SU-DHL-6 (cell line): ENCODE measurements around the gene ACOX3.

Experiments
- H2AFZ ChIP-seq: fragments of 200-600 bp; sonication (generic); 2 replicates; pipeline ENCODE4 v1.6.1; 2014; ENCODE audit warnings: low read depth, mild to moderate bottlenecking, moderate library complexity, mixed read lengths, antibody characterized with exemption, low read length; ENCODE audit not compliant: severe bottlenecking
- H3F3A ChIP-seq: fragments of 200-600 bp; shearing (Covaris generic); 2 replicates; pipeline ENCODE4 v1.6.0; 2016; ENCODE audit warnings: antibody characterized with exemption, mild to moderate bottlenecking; ENCODE audit not compliant: insufficient read depth
- H3K27ac ChIP-seq: fragments of 200-600 bp; sonication (generic); 2 replicates; pipeline ENCODE4 v1.5.1; 2016; ENCODE audit warnings: low read depth, mild to moderate bottlenecking, low read length, moderate library complexity, mixed read lengths
- H3K27me3 ChIP-seq: fragments of 200-600 bp; sonication (generic), shearing (Covaris generic); 2 replicates; pipeline ENCODE4 v1.6.0; 2014; ENCODE audit warnings: mild to moderate bottlenecking, low read length
- H3K36me3 ChIP-seq: fragments of 200-600 bp; sonication (generic); 2 replicates; pipeline ENCODE4 v1.6.1; 2014; ENCODE audit warnings: mild to moderate bottlenecking, low read length, mixed read lengths
- H3K4me2 ChIP-seq: fragments of 300-600, 200-600 bp; shearing (Covaris generic), sonication (generic); 2 replicates; pipeline ENCODE4 v1.6.0; 2014; ENCODE audit warnings: low read length, low read depth, mild to moderate bottlenecking; ENCODE audit not compliant: poor library complexity, severe bottlenecking
- H3K4me3 ChIP-seq: fragments of 200-600 bp; sonication (generic); 2 replicates; pipeline ENCODE4 v1.5.1; 2014; ENCODE audit warnings: antibody characterized with exemption, low read length, mild to moderate bottlenecking, mixed read lengths; ENCODE audit not compliant: insufficient read depth, poor library complexity, severe bottlenecking
- H3K79me2 ChIP-seq: fragments of 200-600 bp; sonication (generic); 2 replicates; pipeline ENCODE4 v1.6.1; 2014; ENCODE audit warnings: mild to moderate bottlenecking, low read length, moderate library complexity; ENCODE audit not compliant: insufficient read depth
- H3K9ac ChIP-seq: fragments of 200-600 bp; sonication (generic); 2 replicates; pipeline ENCODE4 v1.7.0; 2014; ENCODE audit warnings: mild to moderate bottlenecking, low read length
- H3K9me2 ChIP-seq: fragments of 200-600 bp; sonication (generic); replicated peaks from 2 replicates; pipeline ENCODE4 v1.6.1; 2014; ENCODE audit warnings: low read length; ENCODE audit not compliant: insufficient read depth
- H3K9me3 ChIP-seq: fragments of 200-600 bp; sonication (generic); 2 replicates; pipeline ENCODE4 v1.6.1; 2014; ENCODE audit warnings: low read length, mixed read lengths; ENCODE audit not compliant: insufficient read depth
- H4K20me1 ChIP-seq: fragments of 200-600 bp; sonication (generic); 2 replicates; pipeline ENCODE4 v1.6.1; 2014; ENCODE audit warnings: low read depth, mild to moderate bottlenecking, antibody characterized with exemption, low read length, moderate library complexity, mixed read lengths
- CTCF ChIP-seq: fragments of 200-600 bp; sonication (generic); IDR thresholded peaks from one replicate; pipeline ENCODE4 v1.5.1; 2017; ENCODE audit warnings: antibody characterized with exemption, mild to moderate bottlenecking, low read length, moderate library complexity; ENCODE audit not compliant: insufficient read depth, poor library complexity, severe bottlenecking
- EZH2phosphoT487 ChIP-seq: fragments of 200-600 bp; sonication (generic), shearing (Covaris generic); conservative IDR thresholded peaks from 2 replicates; pipeline ENCODE4 v1.6.1; 2018; ENCODE audit warnings: mild to moderate bottlenecking, antibody characterized with exemption, low read length, moderate library complexity, mixed read lengths

ACOX3 gene

GRCh38 chr4:8379281-8379680, 61.2 kb downstream of the ACOX3 start:
- no peak overlapping the region for H3K4me2 ChIP-seq
- no peak overlapping the region for H2AFZ ChIP-seq
- H3F3A ChIP-seq = no peaks in the 10 kb centered on the region
- H3K9ac ChIP-seq = no peak overlapping the region
- H3K27ac ChIP-seq = no peak overlapping the region
- H3K9me2 ChIP-seq = no peaks in the 10 kb centered on the region
- no peaks in the 10 kb centered on the region for H3K36me3 ChIP-seq
- H3K27me3 ChIP-seq = no peaks in the 10 kb centered on the region
- H3K4me3 ChIP-seq = no peak overlapping the region
- no peaks in the 10 kb centered on the region for H3K9me3 ChIP-seq
- H4K20me1 ChIP-seq = no peaks in the 10 kb centered on the region
- no peak for TF ChIP-seq EZH2phosphoT487
- no peak for TF ChIP-seq CTCF
- H3K79me2 ChIP-seq = no peaks in the 10 kb centered on the region

- Histone ChIP-seq H3K27ac (no peak overlapping the region), H2AFZ (no peak overlapping the region), H3K9ac (no peak overlapping the region), H3K79me2 (no peaks in the 10 kb centered on the region), H3K27me3 (no peaks in the 10 kb centered on the region), H3K4me3 (no peak overlapping the region), H3F3A (no peaks in the 10 kb centered on the region), H3K9me3 (no peaks in the 10 kb centered on the region), H4K20me1 (no peaks in the 10 kb centered on the region), H3K36me3 (no peaks in the 10 kb centered on the region), H3K4me2 (no peak overlapping the region), H3K9me2 (no peaks in the 10 kb centered on the region)
- TF ChIP-seq CTCF (no peak), EZH2phosphoT487 (no peak)
Measured at GRCh38 chr4:8378776-8379175, 61.7 kb downstream of the ACOX3 start.

GRCh38 chr4:8378101-8378724, 62.3 kb downstream of the ACOX3 start:
- no peak overlapping the region for H3K4me3 ChIP-seq
- no peaks in the 10 kb centered on the region for H3K9me3 ChIP-seq
- no peaks in the 10 kb centered on the region for H3K9me2 ChIP-seq
- no peaks in the 10 kb centered on the region for H3K27me3 ChIP-seq
- no peaks in the 10 kb centered on the region for H3F3A ChIP-seq
- H3K79me2 ChIP-seq = no peaks in the 10 kb centered on the region
- H3K36me3 ChIP-seq = no peaks in the 10 kb centered on the region
- no peak overlapping the region for H3K4me2 ChIP-seq
- no peak overlapping the region for H3K27ac ChIP-seq
- H3K9ac ChIP-seq = no peak overlapping the region
- no peak for TF ChIP-seq CTCF
- no peak for TF ChIP-seq EZH2phosphoT487
- H2AFZ ChIP-seq = no peak overlapping the region
- no peaks in the 10 kb centered on the region for H4K20me1 ChIP-seq
